ENCODE measurements around the gene GLIPR2.
A peak's percentile ranks its signal among the peaks of the same experiment; 100 is the strongest.
"Not testable (repeated sequence)": the region's sequence is repeated elsewhere in the genome, so short reads cannot be mapped to it uniquely, and the experiment has no call there.

GLIPR2 gene

DNA sequence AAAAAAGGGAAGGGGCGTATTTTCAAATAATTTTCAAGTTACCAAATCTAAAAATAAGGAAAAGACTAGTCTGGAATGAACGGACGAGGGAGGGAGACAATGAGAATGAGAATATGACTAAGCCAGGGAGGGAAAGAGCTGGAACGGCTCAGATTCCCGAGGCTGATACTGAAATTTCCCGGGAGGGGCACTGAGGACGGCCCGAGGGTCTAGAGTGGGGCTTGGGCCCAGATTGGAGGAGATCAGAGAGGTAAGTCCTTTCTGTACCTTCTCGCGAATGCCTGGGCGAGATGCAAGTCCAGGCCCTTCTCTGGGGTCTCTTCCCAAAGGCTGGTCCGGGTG, 29.3 kb downstream of the GLIPR2 start:
- no peak for DNase-seq

DNA sequence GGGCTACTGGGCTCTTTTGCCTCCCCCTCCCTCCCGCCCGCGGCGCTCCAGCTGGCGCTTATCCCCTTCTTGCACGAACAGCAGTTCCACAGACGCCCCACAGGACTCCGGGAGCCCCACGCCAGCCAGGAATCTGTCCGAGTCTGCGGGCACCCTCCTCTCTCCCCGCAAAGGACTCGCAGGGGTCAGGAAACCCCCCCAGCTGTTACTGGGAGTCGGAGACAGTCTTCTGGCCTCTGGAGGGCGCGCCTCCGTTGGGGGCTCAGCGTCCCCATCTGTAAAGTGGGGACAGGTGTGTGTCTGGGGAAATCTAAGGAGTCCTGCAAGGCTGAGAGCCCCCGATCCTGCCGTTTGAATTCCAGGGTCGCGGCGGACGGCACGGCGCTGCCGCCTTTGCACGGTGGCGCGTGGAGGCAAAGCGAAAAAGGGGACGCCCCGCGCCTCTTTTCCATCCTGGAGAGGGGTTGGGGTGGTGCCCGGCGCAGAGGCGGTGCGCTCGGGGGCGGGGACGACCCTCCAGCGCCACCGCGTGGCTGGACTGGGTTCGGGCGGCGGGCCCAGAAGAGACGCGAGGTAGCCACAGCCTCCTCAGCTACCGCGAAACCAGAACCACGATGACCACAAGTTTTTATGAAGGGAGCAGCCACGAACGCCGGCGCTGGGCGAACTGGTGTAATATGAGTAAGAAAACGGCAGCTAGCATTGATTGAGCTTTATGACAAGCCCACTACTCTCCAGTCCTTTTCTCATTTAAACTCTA, 29.8 kb downstream of the GLIPR2 start:
- peak; percentile 35 for DNase-seq

DNA sequence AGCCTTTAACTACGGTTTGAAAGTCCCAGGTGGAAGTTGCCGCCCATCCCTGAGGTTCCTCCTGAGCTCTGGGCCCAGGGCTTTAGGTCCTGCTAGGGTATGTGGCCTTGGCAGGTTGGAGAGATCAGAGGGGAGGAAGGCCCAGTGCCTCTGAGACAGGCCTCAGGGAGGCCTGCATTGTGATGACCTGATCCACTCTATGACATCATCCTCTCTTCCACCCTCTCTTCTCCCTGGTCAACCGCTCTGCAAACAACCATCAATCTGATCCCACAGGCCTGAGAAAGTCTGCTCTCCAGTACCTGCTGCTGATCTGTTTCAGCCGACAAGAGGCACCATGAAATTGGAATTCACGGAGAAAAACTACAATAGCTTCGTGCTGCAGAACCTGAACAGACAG, 32.6 kb downstream of the GLIPR2 start, which contains the start of gene CCIN:
CCIN (plus strand) TSS at position 223 of the 400 bp plus-strand sequence; CDS start at position 338, 115 bp downstream.
- DNase-seq, result no peak

DNA sequence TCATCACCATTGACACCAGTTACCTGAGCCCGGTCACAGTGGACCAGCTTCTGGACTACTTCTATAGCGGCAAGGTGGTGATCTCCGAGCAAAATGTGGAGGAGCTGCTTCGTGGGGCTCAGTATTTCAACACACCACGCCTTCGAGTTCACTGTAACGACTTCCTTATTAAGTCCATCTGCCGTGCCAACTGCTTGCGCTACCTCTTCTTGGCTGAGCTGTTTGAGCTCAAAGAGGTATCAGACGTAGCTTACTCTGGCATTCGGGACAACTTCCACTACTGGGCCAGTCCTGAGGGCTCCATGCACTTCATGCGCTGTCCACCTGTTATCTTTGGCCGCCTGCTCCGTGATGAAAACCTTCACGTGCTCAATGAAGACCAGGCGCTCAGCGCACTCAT, 33.2 kb downstream of the GLIPR2 start:
- DNase-seq, result no peak

DNA sequence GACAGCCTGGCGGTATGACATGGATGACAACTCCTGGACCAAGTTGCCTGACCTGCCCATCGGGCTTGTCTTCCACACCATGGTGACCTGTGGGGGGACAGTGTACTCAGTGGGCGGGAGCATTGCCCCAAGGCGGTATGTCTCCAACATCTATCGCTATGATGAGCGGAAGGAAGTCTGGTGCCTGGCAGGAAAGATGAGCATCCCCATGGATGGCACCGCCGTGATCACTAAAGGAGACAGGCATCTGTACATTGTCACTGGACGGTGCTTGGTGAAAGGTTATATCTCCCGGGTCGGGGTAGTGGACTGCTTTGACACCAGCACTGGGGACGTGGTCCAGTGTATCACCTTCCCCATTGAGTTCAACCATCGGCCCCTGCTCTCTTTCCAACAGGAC, 34.0 kb downstream of the GLIPR2 start:
- DNase-seq, result no peak

DNA sequence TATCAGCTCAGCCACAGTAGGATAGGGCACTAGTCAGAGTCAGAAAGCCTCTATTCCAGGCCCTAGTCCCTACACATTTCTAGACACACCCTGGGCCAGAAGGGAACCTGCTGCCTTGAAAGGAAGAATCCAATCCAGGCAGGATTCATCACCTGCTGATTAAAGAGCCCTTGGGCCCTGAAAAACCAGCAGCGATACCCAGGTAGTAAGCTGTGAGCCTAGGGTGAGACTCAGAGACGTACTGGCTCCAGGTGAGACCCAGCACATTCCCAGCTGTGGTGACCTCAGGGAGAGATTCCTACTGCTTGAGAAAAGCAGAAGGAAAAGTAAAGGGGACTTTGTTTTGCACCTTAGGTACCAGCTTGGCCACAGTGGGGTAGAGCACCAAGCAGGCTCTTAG, 37.3 kb downstream of the GLIPR2 start:
- DNase-seq, result no peak

DNA sequence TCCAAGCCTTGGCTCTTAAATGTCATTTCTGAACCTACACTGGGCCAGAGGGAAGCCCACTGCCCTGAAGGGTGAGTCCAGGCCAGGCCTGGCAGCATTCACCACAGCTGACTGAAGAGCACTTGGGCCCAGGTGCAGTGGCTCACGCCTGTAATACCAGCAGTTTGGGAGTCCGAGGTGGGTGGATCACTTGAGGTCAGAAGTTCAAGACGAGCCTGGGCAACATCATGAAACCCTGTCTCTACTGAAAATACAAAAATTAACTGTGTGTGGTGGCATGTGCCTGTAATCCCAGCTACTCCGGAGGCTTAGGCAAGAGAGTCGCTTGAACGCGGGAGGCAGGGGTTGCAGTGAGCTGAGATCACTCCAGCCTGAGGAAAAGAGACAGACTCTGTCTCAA, 37.7 kb downstream of the GLIPR2 start:
- no peak for DNase-seq

DNA sequence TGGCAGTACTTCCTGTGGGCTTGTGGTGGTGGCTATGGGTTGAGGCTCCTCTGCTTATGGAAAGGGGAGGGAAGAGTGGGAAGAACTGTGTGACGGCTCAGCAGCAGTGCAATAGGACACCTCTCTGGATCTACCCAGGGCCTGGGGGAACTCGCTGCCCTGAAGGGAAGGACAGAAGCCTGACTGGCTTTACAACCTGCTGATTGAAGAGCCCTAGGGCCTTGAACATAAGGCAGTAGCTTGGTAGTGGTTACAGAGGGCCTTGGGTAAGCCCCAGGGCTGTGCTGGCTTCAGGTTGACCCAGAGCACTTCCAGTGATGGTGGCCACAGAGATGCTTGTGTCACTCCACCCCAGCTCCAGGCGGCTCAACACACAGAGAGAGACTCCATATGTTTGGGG, 38.2 kb downstream of the GLIPR2 start:
- no peak for DNase-seq

DNA sequence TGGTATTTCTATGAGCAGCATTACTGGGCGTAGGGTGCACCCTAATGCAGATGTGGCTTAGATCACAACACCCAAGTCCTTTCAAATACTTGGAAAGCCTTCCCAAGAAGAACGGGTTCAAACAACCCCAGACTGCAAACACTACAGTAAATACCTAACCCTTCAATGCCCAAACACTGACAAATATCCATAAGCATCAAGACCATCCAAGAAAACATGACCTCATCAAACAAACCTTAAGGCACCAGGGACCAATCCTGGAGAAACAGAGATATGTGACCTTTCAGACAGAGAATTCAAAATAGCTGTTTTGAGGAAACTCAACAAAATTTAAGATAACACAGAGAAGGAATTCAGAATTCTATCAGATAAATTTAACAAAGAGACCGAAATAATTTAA, 38.7 kb downstream of the GLIPR2 start:
- DNase-seq, result not testable (repeated sequence)

DNA sequence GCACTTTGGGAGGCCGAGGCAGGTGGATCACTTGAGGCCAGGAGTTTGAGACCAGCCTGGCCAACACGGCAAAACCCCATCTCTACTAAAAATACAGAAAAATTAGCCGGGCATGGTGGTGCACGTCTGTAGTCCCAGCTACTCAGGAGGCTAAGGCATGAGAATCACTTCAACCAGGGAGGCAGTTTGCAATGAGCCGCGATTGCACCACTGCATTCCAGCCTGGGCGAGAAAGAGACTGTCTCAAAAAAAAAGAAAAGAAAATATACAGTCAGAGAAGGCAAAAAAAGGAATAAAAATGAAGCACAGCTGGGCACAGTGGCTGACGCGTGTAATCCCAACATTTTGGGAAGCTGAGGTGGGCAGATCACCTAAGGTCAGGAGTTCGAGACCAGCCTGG, 40.0 kb downstream of the GLIPR2 start:
- not testable (repeated sequence) for DNase-seq

DNA sequence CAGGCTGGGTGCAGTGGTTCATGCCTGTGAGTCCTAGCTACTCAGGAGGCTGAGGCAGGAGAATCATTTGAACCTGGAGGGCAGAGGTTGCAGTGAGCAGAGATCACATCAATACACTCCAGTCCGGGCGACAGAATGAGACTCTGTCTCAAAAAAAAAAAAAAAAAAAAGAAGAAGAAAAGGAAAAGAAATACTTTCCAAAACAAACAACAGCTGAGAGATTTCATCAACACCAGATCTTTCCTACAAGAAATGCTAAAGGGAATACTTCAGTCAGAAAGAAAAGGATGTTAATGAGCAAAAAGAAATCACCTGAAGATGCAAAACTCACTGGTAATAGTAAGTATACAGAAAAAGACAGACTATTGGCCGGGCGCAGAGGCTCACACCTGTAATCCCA, 41.0 kb downstream of the GLIPR2 start:
- DNase-seq, result no peak

DNA sequence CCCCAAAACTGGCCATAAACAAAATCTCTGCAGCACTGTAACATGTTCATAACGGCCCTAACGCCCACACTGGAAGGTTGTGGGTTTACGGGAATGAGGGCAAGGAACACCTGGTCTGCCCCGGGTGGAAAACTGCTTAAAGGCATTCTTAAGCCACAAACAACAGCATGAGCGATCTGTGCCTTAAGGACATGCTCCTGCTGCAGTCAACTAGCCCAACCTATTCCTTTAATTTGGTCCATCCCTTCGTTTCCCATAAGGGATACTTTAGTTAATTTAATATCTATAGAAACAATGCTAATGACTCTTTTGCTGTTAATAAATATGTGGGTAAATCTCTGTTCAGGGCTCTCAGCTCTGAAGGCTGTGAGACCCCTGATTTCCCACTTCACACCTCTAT, 43.7 kb downstream of the GLIPR2 start:
- not testable (repeated sequence) for DNase-seq

DNA sequence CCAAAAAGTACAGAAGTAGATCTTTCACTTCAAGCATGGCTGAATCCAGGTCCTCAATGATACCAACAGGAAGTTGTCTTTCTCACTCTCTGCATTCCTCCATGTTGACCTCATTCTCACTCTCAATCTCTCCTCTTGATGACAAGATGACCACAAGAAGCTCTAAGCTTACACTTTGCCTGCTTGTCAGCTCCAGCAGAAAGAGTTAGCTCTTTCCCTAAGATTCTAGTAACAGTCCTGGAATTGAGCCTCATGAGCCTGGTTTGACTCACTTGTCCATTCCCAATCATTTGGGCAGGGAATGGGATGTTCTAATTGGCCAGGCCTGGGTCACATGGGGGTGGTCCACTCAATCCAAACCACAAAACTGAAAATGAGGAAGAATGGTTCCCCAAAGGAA, 50.9 kb downstream of the GLIPR2 start:
- no peak for DNase-seq

DNA sequence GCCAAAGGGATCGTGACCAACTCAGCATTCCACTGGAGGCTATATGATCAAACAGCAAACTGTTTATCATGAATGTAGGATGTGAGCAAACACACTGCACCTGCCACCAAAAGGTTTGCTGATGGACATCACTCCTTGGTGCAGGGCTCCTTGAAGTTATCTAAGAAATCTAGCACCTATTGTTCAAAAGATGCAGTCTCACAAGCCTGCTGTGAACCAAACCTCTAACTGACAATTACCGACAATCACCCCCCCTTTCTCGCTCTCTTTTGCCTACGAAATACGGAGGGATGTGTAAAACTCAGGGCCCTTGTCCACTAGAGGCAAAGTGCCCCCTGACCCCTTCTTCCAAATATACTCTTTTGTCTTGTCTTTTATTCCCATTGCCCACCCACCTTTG, 51.7 kb downstream of the GLIPR2 start:
- no peak for DNase-seq

DNA sequence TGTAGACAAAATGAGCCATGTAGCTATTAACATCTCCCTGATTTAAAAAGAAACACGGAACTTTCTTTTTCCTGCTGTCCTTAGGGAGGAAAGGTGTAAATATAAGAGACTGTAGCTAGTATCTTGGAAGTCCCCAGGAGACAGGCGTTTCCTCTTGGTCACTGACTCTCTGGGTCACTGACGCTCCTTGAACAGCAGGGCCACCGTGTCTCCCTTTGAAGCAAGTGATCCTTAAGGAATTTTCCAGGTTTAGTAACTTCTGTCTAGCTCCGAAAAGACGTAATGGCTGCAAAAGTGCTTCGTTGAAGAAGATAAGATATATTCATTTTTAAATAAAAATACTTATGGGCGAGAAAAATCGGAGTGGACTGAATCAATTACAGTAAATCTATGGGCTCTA, 53.4 kb downstream of the GLIPR2 start:
- DNase-seq, result no peak

DNA sequence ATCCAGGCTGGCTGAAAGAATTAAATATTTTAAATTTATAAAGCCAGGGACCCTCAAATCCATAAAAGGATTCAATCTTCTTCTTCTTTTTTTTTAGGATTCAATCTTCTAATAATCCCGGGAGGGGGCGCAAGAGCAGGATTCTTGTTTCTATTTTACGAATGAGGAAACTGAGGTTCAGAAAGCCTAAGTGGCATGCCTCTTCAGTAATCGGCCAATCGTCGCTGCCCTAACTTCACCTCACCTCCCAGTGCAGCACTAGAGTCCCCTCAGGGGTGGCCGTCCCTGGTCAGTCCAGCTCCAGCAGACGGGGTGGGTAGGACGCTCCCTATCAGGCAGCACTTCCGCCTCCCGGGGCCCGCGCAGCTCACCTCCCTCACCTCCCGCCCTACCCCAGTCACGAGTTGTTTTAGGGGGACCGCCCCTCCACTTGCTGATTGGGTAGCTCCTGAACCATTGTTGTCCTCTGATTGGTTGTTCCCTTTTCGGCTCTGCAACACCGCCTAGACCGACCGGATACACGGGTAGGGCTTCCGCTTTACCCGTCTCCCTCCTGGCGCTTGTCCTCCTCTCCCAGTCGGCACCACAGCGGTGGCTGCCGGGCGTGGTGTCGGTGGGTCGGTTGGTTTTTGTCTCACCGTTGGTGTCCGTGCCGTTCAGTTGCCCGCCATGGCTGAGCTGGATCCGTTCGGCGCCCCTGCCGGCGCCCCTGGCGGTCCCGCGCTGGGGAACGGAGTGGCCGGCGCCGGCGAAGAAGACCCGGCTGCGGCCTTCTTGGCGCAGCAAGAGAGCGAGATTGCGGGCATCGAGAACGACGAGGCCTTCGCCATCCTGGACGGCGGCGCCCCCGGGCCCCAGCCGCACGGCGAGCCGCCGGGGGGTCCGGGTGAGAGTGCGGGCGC, 54.1 kb downstream of the GLIPR2 start, which contains the start of gene CLTA:
CLTA (plus strand) TSS at position 534 of the 902 bp plus-strand sequence; CDS start at position 670, 136 bp downstream.
- peak; percentile 95 for DNase-seq

DNA sequence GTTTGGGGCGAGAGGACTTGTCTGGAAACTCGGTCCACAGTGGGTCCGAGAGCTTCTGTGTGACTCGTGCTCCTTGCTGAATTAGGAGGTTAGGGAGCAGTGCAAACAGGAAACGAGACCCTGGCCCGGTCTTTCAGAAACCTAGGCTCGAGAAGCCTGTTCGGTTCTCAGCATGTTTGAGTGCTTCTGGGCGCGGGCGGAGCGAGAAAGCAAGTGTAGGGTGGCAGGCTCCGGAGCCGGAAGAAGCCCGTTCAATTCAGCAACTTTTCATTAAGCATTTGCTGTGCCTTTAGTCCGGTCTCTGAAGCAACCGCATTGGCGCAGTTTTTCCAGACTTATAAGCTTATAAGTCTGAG, 54.7 kb downstream of the GLIPR2 start:
- DNase-seq, result no peak

DNA sequence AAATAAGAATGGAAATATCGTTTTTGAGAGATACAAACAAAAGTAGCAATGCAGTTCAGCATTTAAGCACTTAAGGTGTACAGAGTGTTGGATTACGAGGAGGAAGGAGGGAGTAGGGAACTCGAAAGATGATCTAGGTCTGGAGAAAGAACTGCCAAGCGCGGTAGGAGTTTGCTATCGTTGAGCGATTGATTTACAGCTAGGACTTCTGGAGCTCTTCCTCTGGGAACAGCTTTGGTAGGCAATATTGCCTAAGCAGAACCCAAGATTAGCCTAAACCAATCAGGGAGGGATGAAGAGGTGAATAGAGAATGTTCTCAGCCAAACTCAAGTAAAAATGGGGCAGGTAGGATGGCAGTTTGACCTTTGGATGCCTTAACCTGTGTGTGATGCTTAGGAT, 55.2 kb downstream of the GLIPR2 start:
- DNase-seq, result no peak

DNA sequence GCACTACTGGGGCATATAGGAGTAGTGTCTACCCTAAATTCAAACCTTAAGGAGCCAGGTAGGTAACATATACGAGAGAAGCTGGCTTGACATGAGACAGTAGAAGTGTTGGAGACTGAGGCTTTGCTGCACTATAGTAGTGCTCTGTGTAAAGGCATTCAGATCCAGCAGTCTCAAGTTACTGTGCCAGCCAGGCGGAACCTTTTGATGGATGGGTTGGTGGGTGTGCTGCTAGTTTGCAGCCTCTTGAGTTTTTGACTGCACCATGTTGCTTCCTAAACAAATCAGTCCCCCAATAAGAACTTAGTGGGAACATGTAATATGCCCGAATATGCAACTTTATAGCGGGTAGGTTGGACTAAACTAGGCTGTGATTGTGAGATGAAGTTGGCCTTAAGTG, 55.7 kb downstream of the GLIPR2 start:
- no peak for DNase-seq

DNA sequence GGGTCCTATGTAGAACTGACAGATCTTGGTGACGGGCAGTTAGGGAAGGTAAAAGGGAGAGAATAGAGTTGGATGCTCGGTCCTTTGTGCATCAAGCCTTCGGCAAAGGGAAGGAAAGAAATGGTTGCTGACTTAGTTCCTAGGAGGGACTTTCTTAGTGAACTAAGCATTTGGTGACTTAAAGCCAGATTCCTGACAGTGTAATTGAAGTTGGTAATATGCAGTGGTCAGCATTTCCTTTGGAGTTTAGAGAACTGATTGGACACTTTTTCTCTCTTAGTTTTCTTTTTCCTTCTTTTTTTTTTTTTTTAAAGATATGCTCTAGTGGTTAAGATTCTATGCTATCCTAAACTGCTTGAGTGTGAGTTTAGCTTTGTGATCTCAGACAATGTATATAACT, 56.5 kb downstream of the GLIPR2 start:
- no peak for DNase-seq

DNA sequence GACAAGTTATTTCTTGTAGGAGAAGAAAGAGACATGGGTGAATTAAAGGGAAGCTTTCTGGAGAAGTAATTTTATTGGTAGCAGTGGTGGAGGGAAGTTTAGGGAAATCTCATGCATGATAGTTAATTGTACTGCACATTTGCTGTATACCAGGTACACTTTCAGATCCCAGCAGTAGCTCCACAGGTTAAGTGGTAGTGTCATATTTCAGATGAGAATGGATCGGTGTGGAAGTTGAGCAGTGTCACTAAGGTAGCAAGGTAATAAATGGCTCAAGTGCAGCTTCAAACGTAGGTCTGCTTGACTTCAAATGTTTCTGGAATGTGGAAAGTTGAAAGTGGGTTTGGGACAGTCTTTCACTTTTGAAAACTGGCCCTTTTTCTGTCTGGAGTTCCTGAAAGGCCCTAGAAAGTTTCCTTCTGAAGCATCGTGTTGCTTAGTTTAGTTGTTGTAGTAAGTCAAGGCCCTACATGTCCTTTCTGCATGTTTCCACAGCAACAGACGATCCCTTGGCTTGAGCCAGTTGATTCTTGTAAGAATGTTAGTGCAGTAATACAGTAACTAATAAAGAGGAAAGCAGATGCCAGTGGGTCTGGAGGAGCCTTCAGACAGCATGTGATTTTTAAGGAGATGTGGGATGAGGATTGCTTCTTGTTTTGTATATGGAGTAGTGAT, 57.9 kb downstream of the GLIPR2 start:
- no peak for DNase-seq

DNA sequence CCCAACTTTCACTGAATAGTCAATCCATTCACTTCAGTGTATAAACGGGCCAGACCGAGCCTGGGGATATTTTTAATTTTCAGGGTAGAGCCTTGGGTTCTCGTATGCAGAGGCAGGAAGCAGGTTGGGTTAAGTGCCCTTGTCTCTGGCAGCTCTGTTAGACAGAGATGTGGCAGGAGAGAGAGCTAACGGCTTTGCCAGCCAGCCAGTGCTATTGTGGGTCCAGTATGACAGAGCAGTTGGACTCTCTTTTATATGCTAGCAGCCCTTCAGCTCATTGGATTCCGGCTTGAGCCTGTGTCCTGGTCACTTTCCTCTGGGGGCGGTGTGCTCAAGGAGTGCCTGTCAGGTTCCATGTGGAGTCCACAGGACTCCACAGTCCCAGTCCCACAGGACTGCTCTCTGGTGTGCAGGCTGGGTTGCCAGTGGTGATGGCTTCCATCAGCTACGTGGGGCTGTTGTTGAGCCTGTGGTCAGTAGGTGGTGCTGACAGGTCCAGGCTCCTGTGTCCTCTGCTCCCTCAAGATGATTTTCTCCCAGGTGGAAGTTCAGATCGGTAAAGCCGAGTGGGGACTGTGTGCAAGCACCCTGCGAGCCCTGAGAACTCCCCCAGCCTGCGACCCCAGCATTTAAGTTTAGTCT, 68.5 kb downstream of the GLIPR2 start:
- no peak for DNase-seq

DNA sequence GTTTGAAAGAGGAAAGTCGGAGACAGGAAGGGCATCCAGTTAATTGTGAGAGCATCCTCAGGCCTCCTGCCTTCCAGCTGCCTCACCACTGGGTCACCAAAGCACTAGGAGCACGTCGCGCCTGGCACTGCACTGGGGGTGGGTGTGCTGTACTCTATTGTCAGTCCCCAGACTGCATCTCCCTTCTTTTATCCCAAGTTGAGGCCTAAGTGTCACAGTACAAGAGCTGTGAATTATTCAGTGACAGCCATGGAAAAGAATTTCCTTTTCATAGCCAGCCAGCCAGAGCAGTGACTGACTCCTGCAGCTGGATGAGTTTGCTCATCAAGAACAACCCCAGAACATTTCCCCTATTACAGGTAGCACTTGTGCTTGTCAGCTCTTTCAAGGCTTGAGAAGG, 70.5 kb downstream of the GLIPR2 start:
- no peak for DNase-seq
